ENCODE data around the gene PPP1R13L. TPM values are rescaled to one million over a fixed set of nuclear protein-coding genes. Genes with fewer than 3 reads are reported as not detected.

Gene PPP1R13L
- total RNA-seq, 1 donor from 2014 or later, result 5.1 TPM

- no peaks in the 10 kb centered on the region for H3K27me3 Mint-ChIP-seq
- ATAC-seq (ENCODE audit: low read depth), result no peak
- no peak for DNase-seq
- H3K4me1 Mint-ChIP-seq, result peaks cover 46% of the 10 kb centered on the region
- H3K9me3 Mint-ChIP-seq, result no peaks in the 10 kb centered on the region
- intact Hi-C loops (cut with micrococcal nuclease), result no loop called here
- H3K36me3 Mint-ChIP-seq (ENCODE audit: low read depth), result no peaks in the 10 kb centered on the region
- ChIA-PET POLR2A (interaction anchor here (0.7 to 3.0 kb wide), 5 partner anchors 9 to 44 kb away, joined by 8 to 43 read pairs (median 10); partner anchors contain the start of gene FOSB), CTCF (interaction anchor here (1.9 to 5.4 kb wide), 5 partner anchors 27 to 67 kb away, joined by 6 to 336 read pairs (median 49); partner anchors contain the start of genes FOSB and VASP)
- H3K4me3 Mint-ChIP-seq, result peak overlapping the region; percentile 72
- H3K27ac Mint-ChIP-seq, result peak overlapping the region; percentile 75
- TF ChIP-seq CTCF (IDR thresholded peaks at IDR 0.05), result no peak
These were observed 36.2 kb upstream of the PPP1R13L start for GRCh38 chr19:45440873-45441654.

GRCh38 chr19:45440259-45440638 is 35.4 kb upstream of the PPP1R13L start:
- no peak for DNase-seq
- H3K4me1 Mint-ChIP-seq, result peaks cover 41% of the 10 kb centered on the region
- H3K9me3 Mint-ChIP-seq, result no peaks in the 10 kb centered on the region
- ChIA-PET POLR2A (interaction anchor here (0.5 to 3.3 kb wide), 12 partner anchors 9 to 236 kb away, joined by 3 to 92 read pairs (median 6); partner anchors contain the start of gene FOSB), CTCF (interaction anchor here (0.6 to 5.4 kb wide), 30 partner anchors 9 to 361 kb away, joined by 3 to 336 read pairs (median 6); partner anchors contain the start of genes ERCC1, FOSB, GEMIN7 and PPP1R13L)
- no peak for TF ChIP-seq CTCF (IDR thresholded peaks at IDR 0.05)
- peak overlapping the region; percentile 75 for H3K27ac Mint-ChIP-seq
- H3K4me3 Mint-ChIP-seq, result peak overlapping the region; percentile 72
- no peaks in the 10 kb centered on the region for H3K36me3 Mint-ChIP-seq (ENCODE audit: low read depth)
- intact Hi-C loops (cut with micrococcal nuclease), result no loop called here
- no peaks in the 10 kb centered on the region for H3K27me3 Mint-ChIP-seq
- ATAC-seq (ENCODE audit: low read depth), result no peak

GRCh38 chr19:45439569-45440258 is 34.8 kb upstream of the PPP1R13L start:
- CTCF ChIA-PET, result interaction anchor here (0.6 to 5.4 kb wide), 41 partner anchors 9 to 669 kb away, joined by 3 to 336 read pairs (median 4); partner anchors contain the start of genes ERCC1, FOSB, GEMIN7 and PPP1R13L

DNA sequence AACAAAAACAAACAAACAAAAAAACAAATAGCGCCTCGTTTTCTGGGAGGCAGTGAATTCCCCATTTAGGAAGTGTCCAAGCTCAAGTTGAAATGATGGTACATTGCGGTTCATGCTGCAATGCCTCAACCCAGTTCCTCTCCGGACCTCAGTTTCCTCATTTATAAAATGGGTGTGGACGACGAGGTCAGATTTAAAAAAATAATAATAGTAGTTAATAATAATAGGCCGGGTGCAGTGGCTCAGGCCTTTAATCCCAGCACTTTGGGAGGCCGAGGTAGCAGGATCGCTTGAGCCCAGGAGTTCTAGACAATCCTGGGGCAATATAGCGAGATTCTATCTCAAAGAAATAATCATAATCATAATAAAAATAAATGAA is 34.3 kb upstream of the PPP1R13L start:
- ATAC-seq (ENCODE audit: low read depth), result no peak
- CTCF ChIA-PET, result interaction anchor here (0.6 to 5.4 kb wide), 40 partner anchors 9 to 668 kb away, joined by 3 to 336 read pairs (median 4); partner anchors contain the start of genes ERCC1, FOSB, GEMIN7 and PPP1R13L
- intact Hi-C loops (cut with micrococcal nuclease), result loop anchor here (1.0 to 2.0 kb wide), 8 partner anchors 11 to 204 kb away; partner anchors contain the start of genes ERCC1, FOSB and POLR1G
- TF ChIP-seq CTCF (IDR thresholded peaks at IDR 0.05), result no peak
- Mint-ChIP-seq H3K4me1 (peaks cover 33% of the 10 kb centered on the region), H3K36me3 (ENCODE audit: low read depth) (no peaks in the 10 kb centered on the region), H3K4me3 (peak overlapping the region; percentile 72), H3K9me3 (no peaks in the 10 kb centered on the region), H3K27ac (peak overlapping the region; percentile 56), H3K27me3 (no peaks in the 10 kb centered on the region)
- no peak for DNase-seq
- POLR2A ChIA-PET, result interaction anchor here (0.6 to 3.3 kb wide), 21 partner anchors 9 to 1848 kb away, joined by 3 to 92 read pairs (median 5); partner anchors contain the start of genes BLOC1S3, FOSB, QPCTL and SNRPD2

More at GRCh38 chr19:45439569-45440258, 34.8 kb upstream of the PPP1R13L start:
- Mint-ChIP-seq H3K9me3 (no peaks in the 10 kb centered on the region), H3K27me3 (no peaks in the 10 kb centered on the region), H3K4me1 (peaks cover 37% of the 10 kb centered on the region), H3K27ac (peak overlapping the region; percentile 75), H3K4me3 (peak overlapping the region; percentile 72), H3K36me3 (ENCODE audit: low read depth) (no peaks in the 10 kb centered on the region)
- POLR2A ChIA-PET, result interaction anchor here (0.5 to 3.3 kb wide), 23 partner anchors 8 to 1847 kb away, joined by 3 to 92 read pairs (median 4); partner anchors contain the start of genes BLOC1S3, FOSB, QPCTL and SNRPD2
- peak; percentile 94 for DNase-seq
- ATAC-seq (ENCODE audit: low read depth), result peak; percentile 40
- peak; percentile 98 for TF ChIP-seq CTCF (IDR thresholded peaks at IDR 0.05)
- intact Hi-C loops (cut with micrococcal nuclease), result loop anchor here (1.0 to 2.0 kb wide), 8 partner anchors 11 to 204 kb away; partner anchors contain the start of genes ERCC1, FOSB and POLR1G

All from activated B cell treated with CpG ODN at 0.5 μM for 24 hours (primary cell).